HCT116 (cell line): ENCODE measurements around the gene EXOC4. TPM values are rescaled to one million over a fixed set of nuclear protein-coding genes. Genes with fewer than 3 reads are reported as not detected.

Experiments
- ATAC-seq: fragments of 200-7000 bp; cut with Tn5 transposase; 2 replicates; pipeline ENCODE4 v1.9.1; 2020; ENCODE audit warnings: mild to moderate bottlenecking, moderate library complexity
- BruUV-seq: library from RNA; stranded (reverse); fragments of 400-500 nt; replicated peaks from 2 replicates; lab custom pipeline; 2021; lab: Mats Ljungman, UMichigan
- CTCF ChIA-PET: fragments of 300-600 bp; sonication (Branson Sonifier 250); formaldehyde crosslinking; loops from one replicate; lab custom pipeline; 2021; ENCODE audit warnings: antibody characterized with exemption; lab: Charles Lee
- POLR2A ChIA-PET: fragments of 300-600, 350-600 bp; sonication (Branson Sonifier 250); formaldehyde crosslinking; loops from one replicate; lab custom pipeline; 2021; ENCODE audit warnings: antibody characterized with exemption; lab: Charles Lee
- RAD21 ChIA-PET, 2 experiments: fragments of 300-600 bp; sonication (Branson Sonifier 250); formaldehyde crosslinking; loops; one replicate each; lab custom pipeline; 2023; ENCODE audit warnings: low total read pairs in 2 of 2; ENCODE audit not compliant: uncharacterized antibody in 2 of 2, unreplicated experiment in 2 of 2, low non-redundant PET in 1 of 2; lab: Charles Lee
- DNase-seq: peaks from one replicate; pipeline ENCODE4 v3.0.0-alpha.2; 2010; ENCODE audit warnings: low read depth, low spot score
- H2AFZ ChIP-seq: fragments of 200-600 bp; shearing (Covaris generic), sonication (generic); 2 replicates; pipeline ENCODE4 v1.6.1; 2017; ENCODE audit warnings: low read depth, mixed run types, mixed read lengths, antibody characterized with exemption, low read length; ENCODE audit not compliant: poor library complexity, severe bottlenecking
- H3K27ac ChIP-seq: 2 replicates; pipeline ENCODE4 v1.5.1; 2012; ENCODE audit warnings: low read depth, low read length
- H3K27me3 ChIP-seq: fragments of 200-600 bp; sonication (generic); 2 replicates; pipeline ENCODE4 v1.6.1; 2016; ENCODE audit warnings: mixed run types, low read length, mixed read lengths; ENCODE audit not compliant: insufficient read depth
- H3K36me3 ChIP-seq, 2 experiments: fragments of 200-500 bp in 1 of 2; fragments of 200-600 bp in 1 of 2; sonication (Bioruptor generic) in 1 of 2; sonication (generic) in 1 of 2; 2 replicates each; pipeline versions ENCODE4 v1.5.1 to v1.6.1; 2014 to 2016; ENCODE audit warnings: low read length in 2 of 2, inconsistent platforms in 1 of 2, mixed read lengths in 1 of 2, mixed run types in 1 of 2; ENCODE audit not compliant: insufficient read depth in 2 of 2, control insufficient read depth in 1 of 2
- H3K4me1 ChIP-seq, 2 experiments: fragments of 200-600 bp in 1 of 2; sonication (generic) in 1 of 2; 2 replicates each; pipeline versions ENCODE4 v1.5.1 to v1.6.1; 2012 to 2017; ENCODE audit warnings: low read length in 2 of 2, inconsistent platforms in 1 of 2, mild to moderate bottlenecking in 1 of 2, mixed read lengths in 1 of 2, mixed run types in 1 of 2, moderate library complexity in 1 of 2; ENCODE audit not compliant: insufficient read depth in 2 of 2, control insufficient read depth in 1 of 2
- H3K4me2 ChIP-seq: fragments of 200-600 bp; sonication (generic); 2 replicates; pipeline ENCODE4 v1.6.1; 2017; ENCODE audit warnings: mixed run types, low read length, mixed read lengths
- H3K4me3 ChIP-seq, 2 experiments: fragments of 200-600 bp in 1 of 2; sonication (generic) in 1 of 2; replicated peaks in 1 of 2; 2 replicates each; pipeline ENCODE4 v1.5.1; 2011 to 2016; ENCODE audit warnings: low read length in 2 of 2, control low read depth in 1 of 2, low read depth in 1 of 2, mild to moderate bottlenecking in 1 of 2, mixed read lengths in 1 of 2, mixed run types in 1 of 2
- H3K79me2 ChIP-seq: fragments of 200-600 bp; sonication (generic); 2 replicates; pipeline ENCODE4 v1.6.1; 2017; ENCODE audit warnings: mild to moderate bottlenecking, mixed run types, low read length, moderate library complexity, mixed read lengths; ENCODE audit not compliant: insufficient read depth
- H3K9ac ChIP-seq: fragments of 200-600 bp; sonication (generic); 2 replicates; pipeline ENCODE4 v1.6.1; 2016; ENCODE audit warnings: low read length, mixed read lengths
- H3K9me2 ChIP-seq: fragments of 200-600 bp; sonication (generic), shearing (Covaris generic); 2 replicates; pipeline ENCODE4 v1.6.1; 2017; ENCODE audit warnings: mixed run types, mild to moderate bottlenecking, moderate library complexity; ENCODE audit not compliant: insufficient read depth
- H3K9me3 ChIP-seq, 2 experiments: fragments of 200-500 bp in 1 of 2; fragments of 200-600 bp in 1 of 2; sonication (Bioruptor generic) in 1 of 2; sonication (generic) in 1 of 2; 2 replicates each; pipeline ENCODE4 v1.6.1; 2014 to 2017; ENCODE audit warnings: low read length in 2 of 2, mixed read lengths in 2 of 2, inconsistent platforms in 1 of 2, low read depth in 1 of 2, mild to moderate bottlenecking in 1 of 2, mixed run types in 1 of 2, moderate library complexity in 1 of 2; ENCODE audit not compliant: control insufficient read depth in 1 of 2, insufficient read depth in 1 of 2
- H4K20me1 ChIP-seq: fragments of 200-600 bp; sonication (generic), shearing (Covaris generic); 2 replicates; pipeline ENCODE4 v1.6.1; 2017; ENCODE audit warnings: mixed run types, mild to moderate bottlenecking, moderate library complexity; ENCODE audit not compliant: insufficient read depth
- CBX3 ChIP-seq: IDR thresholded peaks from 2 replicates; pipeline ENCODE4 v1.6.1; 2012; ENCODE audit warnings: low read depth
- EGR1 ChIP-seq: IDR thresholded peaks from 2 replicates; pipeline ENCODE4 v1.6.1; 2012; ENCODE audit warnings: low read depth
- ELF1 ChIP-seq: IDR thresholded peaks from 2 replicates; pipeline ENCODE4 v1.6.1; 2012; ENCODE audit warnings: low read depth, borderline replicate concordance
- EZH2 ChIP-seq: fragments of 200-600 bp; sonication (generic); IDR thresholded peaks from 2 replicates; pipeline ENCODE4 v1.6.1; 2017; ENCODE audit warnings: antibody characterized with exemption, mixed run types
- POLR2A ChIP-seq: IDR thresholded peaks from 2 replicates; pipeline ENCODE4 v1.7.0; 2011; ENCODE audit warnings: borderline replicate concordance; ENCODE audit not compliant: insufficient read depth, insufficient read length; ENCODE audit errors: extremely low read depth
- POLR2AphosphoS5 ChIP-seq: IDR thresholded peaks from 2 replicates; pipeline ENCODE4 v1.6.1; 2011; ENCODE audit warnings: mild to moderate bottlenecking, low read depth, low read length, moderate library complexity
- SRF ChIP-seq: IDR thresholded peaks from 2 replicates; pipeline ENCODE4 v1.6.1; 2012; ENCODE audit warnings: low read depth
- YY1 ChIP-seq: IDR thresholded peaks from 2 replicates; pipeline ENCODE4 v1.6.1; 2011; ENCODE audit warnings: low read length, low read depth, moderate library complexity, mild to moderate bottlenecking; ENCODE audit not compliant: insufficient replicate concordance; ENCODE audit errors: extremely low read depth
- ZFX ChIP-seq: fragments of 450-650 bp; IDR thresholded peaks from 2 replicates; pipeline ENCODE4 v1.6.1; 2017
- ZNF274 ChIP-seq: fragments of 200-500 bp; sonication (Bioruptor generic); IDR thresholded peaks from 2 replicates; pipeline ENCODE4 v1.6.1; 2014; ENCODE audit warnings: mild to moderate bottlenecking, low read depth, low read length, inconsistent platforms
- intact Hi-C: fragments of 100-400 bp; cut with micrococcal nuclease; formaldehyde crosslinking; loops from 2 replicates; pipeline ENCODE4 v1.10.0; 2022
- total RNA-seq: library from RNA; stranded (reverse); gene quantifications from one replicate; pipeline ENCODE4 v1.2.1, GENCODE V29; 2021; ENCODE audit not compliant: unreplicated experiment
- TF ChIP-seq, protein P1 (sequence below): IDR thresholded peaks from 2 replicates; pipeline ENCODE4 v1.6.1; 2012
- TF ChIP-seq, protein P2 (sequence below): IDR thresholded peaks from 2 replicates; pipeline ENCODE4 v1.6.1; 2012
- TF ChIP-seq, protein P3 (sequence below): IDR thresholded peaks from 2 replicates; pipeline ENCODE4 v1.6.1; 2011; ENCODE audit warnings: mild to moderate bottlenecking, low read length, moderate library complexity; ENCODE audit not compliant: insufficient replicate concordance; ENCODE audit errors: extremely low read depth
- TF ChIP-seq, protein P4 (sequence below): IDR thresholded peaks from 2 replicates; pipeline ENCODE4 v1.6.1; 2012; ENCODE audit warnings: low read depth

The EXOC4 gene
- total RNA-seq, 1 experiment from 2014 or later, result 40.3 TPM

DNA sequence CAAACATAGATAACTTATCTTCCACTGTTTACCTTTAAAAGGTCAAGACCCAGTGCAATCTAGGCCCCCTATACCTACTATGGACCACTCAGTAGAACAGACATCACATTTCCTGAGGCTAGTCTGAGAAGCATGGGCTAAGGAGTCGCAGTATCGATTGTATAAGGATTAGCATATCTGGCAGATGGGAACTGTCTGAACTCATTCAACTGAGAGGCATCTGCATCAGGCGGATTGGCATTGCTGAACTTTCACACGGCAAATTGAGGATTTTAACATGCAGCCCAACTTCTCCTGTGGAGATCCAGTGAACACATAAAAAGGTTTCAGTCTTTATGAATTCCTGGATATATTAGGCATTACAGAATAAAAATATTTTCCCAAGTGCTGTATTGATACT lies 785.1 kb downstream of the EXOC4 start:
- no peak overlapping the region for H3K9ac ChIP-seq
- no peaks in the 10 kb centered on the region for H3K27me3 ChIP-seq
- H4K20me1 ChIP-seq, result no peaks in the 10 kb centered on the region
- H2AFZ ChIP-seq, result no peak overlapping the region
- intact Hi-C loops, result no loop called here
- POLR2A ChIA-PET, result no interaction called here
- no peak for TF ChIP-seq ZNF274
- TF ChIP-seq YY1, result no peak
- TF ChIP-seq CBX3, result no peak
- TF ChIP-seq ELF1, result no peak
- TF ChIP-seq SRF, result no peak
- TF ChIP-seq POLR2A, result no peak
- TF ChIP-seq ZFX, result no peak
- TF ChIP-seq, protein P1, sequence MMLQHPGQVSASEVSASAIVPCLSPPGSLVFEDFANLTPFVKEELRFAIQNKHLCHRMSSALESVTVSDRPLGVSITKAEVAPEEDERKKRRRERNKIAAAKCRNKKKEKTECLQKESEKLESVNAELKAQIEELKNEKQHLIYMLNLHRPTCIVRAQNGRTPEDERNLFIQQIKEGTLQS, result no peak
- TF ChIP-seq, protein P2, sequence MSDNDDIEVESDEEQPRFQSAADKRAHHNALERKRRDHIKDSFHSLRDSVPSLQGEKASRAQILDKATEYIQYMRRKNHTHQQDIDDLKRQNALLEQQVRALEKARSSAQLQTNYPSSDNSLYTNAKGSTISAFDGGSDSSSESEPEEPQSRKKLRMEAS, result no peak
- TF ChIP-seq EGR1, result no peak
- TF ChIP-seq, protein P3, sequence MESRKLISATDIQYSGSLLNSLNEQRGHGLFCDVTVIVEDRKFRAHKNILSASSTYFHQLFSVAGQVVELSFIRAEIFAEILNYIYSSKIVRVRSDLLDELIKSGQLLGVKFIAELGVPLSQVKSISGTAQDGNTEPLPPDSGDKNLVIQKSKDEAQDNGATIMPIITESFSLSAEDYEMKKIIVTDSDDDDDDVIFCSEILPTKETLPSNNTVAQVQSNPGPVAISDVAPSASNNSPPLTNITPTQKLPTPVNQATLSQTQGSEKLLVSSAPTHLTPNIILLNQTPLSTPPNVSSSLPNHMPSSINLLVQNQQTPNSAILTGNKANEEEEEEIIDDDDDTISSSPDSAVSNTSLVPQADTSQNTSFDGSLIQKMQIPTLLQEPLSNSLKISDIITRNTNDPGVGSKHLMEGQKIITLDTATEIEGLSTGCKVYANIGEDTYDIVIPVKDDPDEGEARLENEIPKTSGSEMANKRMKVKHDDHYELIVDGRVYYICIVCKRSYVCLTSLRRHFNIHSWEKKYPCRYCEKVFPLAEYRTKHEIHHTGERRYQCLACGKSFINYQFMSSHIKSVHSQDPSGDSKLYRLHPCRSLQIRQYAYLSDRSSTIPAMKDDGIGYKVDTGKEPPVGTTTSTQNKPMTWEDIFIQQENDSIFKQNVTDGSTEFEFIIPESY, result no peak
- TF ChIP-seq, protein P4, sequence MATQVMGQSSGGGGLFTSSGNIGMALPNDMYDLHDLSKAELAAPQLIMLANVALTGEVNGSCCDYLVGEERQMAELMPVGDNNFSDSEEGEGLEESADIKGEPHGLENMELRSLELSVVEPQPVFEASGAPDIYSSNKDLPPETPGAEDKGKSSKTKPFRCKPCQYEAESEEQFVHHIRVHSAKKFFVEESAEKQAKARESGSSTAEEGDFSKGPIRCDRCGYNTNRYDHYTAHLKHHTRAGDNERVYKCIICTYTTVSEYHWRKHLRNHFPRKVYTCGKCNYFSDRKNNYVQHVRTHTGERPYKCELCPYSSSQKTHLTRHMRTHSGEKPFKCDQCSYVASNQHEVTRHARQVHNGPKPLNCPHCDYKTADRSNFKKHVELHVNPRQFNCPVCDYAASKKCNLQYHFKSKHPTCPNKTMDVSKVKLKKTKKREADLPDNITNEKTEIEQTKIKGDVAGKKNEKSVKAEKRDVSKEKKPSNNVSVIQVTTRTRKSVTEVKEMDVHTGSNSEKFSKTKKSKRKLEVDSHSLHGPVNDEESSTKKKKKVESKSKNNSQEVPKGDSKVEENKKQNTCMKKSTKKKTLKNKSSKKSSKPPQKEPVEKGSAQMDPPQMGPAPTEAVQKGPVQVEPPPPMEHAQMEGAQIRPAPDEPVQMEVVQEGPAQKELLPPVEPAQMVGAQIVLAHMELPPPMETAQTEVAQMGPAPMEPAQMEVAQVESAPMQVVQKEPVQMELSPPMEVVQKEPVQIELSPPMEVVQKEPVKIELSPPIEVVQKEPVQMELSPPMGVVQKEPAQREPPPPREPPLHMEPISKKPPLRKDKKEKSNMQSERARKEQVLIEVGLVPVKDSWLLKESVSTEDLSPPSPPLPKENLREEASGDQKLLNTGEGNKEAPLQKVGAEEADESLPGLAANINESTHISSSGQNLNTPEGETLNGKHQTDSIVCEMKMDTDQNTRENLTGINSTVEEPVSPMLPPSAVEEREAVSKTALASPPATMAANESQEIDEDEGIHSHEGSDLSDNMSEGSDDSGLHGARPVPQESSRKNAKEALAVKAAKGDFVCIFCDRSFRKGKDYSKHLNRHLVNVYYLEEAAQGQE, result no peak
- no peak for TF ChIP-seq EZH2
- TF ChIP-seq POLR2AphosphoS5, result no peak
- no peaks in the 10 kb centered on the region for H3K79me2 ChIP-seq
- no peaks in the 10 kb centered on the region for H3K36me3 ChIP-seq
- BruUV-seq, result no TSS peak
- H3K4me2 ChIP-seq, result no peak overlapping the region
- no peaks in the 10 kb centered on the region for H3K4me1 ChIP-seq
- no peaks in the 10 kb centered on the region for H3K9me3 ChIP-seq
- H3K4me3 ChIP-seq, result no peak overlapping the region
- CTCF ChIA-PET, result no interaction called here
- no peak overlapping the region for H3K27ac ChIP-seq
- ATAC-seq (no peak), DNase-seq (no peak)
- RAD21 ChIA-PET, result no interaction called here
- no peaks in the 10 kb centered on the region for H3K9me2 ChIP-seq
